Limb (tissue), 2 donors: ENCODE measurements around the gene MFSD2A.
A peak's percentile ranks its signal among the peaks of the same experiment; 100 is the strongest.
"Not testable (repeated sequence)": the region's sequence is repeated elsewhere in the genome, so short reads cannot be mapped to it uniquely, and the experiment has no call there.

ENCODE experiments used
- DNase-seq, 2 donors: peaks; one replicate each; pipeline ENCODE4 v3.0.0-alpha.2; 2016; ENCODE audit errors: extremely low spot score in 2 of 2

Gene MFSD2A

DNA sequence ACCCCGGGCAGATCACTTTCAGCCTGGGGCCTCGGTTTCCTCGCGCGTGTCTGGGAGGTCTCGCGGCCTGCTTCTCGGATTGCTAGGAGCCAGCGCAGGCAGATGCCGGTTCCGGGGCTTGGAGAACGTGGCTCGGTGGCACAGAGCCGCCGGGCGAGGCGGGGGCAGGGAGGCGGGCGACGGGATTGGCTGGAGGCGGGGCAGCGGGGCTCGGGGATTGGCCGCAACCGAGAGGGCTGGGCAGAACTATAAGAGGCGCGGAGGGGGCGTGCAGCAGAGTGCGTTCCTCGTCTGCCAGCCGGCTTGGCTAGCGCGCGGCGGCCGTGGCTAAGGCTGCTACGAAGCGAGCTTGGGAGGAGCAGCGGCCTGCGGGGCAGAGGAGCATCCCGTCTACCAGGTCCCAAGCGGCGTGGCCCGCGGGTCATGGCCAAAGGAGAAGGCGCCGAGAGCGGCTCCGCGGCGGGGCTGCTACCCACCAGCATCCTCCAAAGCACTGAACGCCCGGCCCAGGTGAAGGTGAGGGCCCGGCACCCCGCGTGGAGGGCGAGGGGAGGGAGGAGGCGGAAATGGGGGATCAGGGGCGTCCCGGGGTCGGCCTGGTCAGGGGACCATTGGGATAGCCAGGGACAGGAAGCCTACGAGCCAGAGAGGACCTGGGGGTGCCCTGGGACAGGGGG, at the start of gene MFSD2A:
TSS of gene MFSD2A (plus strand) at position 276 of the 677 bp plus-strand sequence. CDS start at position 424, 148 bp downstream.
- DNase-seq, result peak; percentile 76 to 93

DNA sequence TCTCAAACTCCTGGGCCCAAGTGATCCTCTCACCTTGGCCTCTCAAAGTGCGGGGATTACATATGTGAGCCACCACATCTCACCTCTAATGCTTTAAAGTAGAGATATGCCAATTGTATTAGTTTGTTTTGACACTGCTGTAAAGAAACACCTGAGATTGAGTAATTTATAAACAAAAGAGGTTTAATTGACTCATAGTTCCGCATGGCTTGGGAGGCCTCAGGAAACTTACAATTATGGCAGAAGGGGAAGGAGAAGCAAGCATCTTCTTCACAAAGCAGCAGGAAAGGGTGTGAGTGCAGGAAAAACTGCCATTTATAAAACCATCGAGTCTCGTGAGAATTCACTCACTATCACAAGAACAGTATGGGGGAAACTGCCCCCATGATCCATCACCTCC, 49.8 kb upstream of the MFSD2A start:
- DNase-seq, result no peak

DNA sequence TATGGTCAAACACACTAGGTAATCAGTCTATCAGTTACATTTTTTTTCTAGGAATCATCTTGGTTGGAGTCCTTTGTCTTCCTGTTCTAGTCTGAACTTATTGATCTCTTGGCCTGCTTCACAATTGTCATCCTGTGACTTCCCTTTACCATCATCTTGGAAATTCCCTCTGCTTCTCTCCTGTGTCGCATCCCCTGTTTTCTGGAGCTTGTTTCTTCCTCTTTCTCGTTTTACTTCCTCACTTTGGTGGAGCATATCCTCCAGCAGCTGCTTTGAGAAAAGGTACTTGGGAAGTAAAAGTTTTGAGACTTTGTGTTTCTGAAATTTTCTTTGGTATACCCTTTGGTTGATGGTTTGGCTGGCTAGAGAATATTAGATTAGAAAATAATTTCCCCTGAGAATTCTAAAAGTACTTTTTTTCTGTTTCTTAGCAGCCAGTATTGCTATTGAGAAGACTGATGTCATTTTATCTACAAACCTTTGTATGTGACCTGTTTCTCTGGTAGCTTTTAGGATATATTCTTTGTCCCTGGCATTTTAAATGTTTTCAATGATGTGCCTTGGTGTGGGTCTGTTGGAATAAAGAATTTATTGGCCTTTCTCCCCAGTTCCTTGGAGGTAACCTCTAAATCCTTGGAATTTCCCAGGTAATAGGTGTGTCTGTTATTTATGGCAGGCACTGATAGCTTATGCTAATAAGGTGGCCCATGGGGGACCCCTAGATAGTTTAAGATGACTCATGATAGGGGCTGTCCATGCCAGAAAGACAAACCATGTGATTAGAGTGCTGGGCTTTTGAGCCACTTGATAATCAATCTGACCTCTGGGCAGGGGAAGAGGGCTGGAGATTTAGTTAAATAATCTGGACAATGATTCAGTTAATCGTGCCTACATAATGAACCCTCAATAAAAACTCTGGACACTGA, 47.2 kb upstream of the MFSD2A start:
- DNase-seq, result no peak

GRCh38 chr1:39908534-39908933, 46.4 kb upstream of the MFSD2A start:
- DNase-seq, result no peak

DNA sequence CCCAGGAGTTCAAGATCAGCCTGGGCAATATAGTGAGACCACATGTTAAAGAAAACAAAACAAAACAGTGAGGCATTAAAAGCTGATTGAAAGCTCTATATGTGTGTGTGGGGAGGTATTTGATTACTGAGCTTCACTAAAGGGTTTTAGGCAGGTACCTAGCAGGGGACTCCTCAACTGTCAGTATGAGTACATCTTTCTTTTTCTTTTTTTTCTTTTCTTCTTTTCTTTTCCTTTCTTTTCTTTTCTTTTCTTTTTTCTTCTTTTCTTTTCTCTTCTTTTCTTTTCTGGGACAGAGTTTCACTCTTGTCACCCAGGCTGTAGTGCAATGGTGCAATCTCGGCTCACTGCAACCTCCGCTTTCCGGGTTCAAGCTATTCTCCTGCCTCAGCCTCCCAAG, 44.7 kb upstream of the MFSD2A start:
- no peak for DNase-seq

- DNase-seq, result not testable (repeated sequence)
Observed at GRCh38 chr1:39913136-39913535, 41.8 kb upstream of the MFSD2A start.

GRCh38 chr1:39915499-39916129, 39.3 kb upstream of the MFSD2A start:
- no peak for DNase-seq

- no peak for DNase-seq
Observed at GRCh38 chr1:39917825-39918224, 37.1 kb upstream of the MFSD2A start.

- DNase-seq, result no peak
Observed at GRCh38 chr1:39919545-39919944, 35.4 kb upstream of the MFSD2A start.

DNA sequence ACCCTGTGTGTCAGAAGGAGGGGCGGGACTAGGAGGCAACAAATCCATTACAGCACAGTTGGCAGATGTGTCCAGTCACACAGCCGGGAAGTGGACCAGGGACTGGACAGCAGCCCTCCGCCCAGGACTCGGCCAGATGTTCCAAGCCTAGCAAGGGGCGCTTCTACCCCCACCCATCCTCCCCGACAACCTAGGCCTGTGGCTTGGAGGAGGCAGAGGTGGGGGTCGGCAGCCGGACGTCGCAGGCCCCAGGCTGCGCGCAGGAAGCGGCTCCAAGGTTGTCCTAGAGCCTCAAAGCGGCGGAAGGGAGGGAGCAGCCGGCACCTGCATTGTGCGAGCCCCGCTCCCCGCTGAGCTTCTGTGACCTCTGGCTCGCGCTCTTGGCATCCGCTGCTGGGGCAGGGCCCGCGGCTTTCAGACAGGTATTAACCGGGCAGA, 32.7 kb upstream of the MFSD2A start:
- DNase-seq, result no peak

DNA sequence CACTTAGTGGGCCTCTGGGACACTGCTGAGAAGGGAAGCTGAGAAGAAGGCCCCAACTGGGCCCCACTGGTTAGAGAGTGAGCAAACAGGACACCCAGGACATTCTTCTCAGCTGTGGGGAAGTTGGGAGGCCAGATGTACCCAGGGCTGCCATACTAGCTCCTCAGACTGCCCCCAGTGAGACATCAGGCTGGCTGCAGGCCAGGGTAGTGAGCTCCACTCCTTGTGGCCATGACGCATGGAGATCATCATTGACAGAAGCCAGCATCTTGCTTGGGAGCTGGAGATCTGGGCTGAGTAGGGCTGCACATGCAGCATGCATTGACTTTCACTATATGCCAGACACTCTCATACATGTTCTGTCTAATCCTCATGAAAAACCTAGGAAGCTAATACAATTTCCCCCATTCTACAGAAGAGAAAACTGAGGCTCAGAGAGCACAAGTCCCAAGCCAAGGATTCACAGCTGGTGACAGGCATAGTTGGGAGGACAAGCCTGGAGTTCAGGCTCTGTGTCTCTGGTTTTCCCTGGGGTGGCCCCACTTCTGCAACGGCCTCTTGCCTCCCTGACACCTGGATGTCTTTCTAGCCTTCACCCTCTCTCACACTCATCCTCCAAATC, 29.1 kb upstream of the MFSD2A start:
- DNase-seq, result no peak

- no peak for DNase-seq
Observed at GRCh38 chr1:39926343-39926793, 28.6 kb upstream of the MFSD2A start.

DNA sequence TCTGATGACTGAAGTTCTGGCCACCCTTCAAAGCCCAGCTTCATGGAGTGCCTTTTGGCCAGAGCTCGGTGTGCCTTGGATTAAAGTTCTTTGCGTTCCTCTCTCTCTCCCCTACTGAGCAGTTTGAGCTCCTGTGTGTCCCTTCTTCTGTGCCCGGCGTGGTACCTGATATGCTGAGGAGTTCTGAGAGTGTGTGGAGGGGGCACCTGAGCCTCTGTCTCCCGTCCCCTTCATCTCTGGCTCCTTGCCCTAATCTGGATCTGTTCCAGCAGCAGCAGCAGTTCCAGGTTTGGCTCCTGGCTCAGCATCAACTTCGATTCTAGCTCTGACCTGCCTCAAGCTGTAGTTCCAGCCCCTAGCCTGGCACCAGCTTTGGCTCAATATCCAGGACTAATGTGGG, 28.1 kb upstream of the MFSD2A start:
- no peak for DNase-seq

DNA sequence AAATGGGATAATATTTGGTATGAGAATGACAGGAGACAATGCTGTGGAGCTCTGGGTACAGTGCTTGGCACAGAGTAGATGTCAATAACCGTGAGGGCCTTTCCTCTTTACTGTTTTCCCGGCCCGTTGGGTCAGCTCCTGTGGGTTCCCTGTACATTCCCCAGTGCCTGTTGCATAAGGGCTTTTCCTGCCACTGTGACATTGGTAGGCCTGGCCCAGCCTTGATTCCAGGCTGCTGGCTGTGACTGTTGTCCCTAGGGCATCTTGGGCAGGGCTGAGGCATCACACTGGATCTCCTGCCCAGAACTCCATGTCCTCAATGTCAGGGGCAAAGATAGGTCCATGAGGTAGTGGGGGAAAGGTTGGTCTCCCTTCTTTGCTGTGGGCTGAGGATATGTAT, 27.4 kb upstream of the MFSD2A start:
- DNase-seq, result no peak

GRCh38 chr1:39928809-39929587, 25.9 kb upstream of the MFSD2A start:
- no peak for DNase-seq

DNA sequence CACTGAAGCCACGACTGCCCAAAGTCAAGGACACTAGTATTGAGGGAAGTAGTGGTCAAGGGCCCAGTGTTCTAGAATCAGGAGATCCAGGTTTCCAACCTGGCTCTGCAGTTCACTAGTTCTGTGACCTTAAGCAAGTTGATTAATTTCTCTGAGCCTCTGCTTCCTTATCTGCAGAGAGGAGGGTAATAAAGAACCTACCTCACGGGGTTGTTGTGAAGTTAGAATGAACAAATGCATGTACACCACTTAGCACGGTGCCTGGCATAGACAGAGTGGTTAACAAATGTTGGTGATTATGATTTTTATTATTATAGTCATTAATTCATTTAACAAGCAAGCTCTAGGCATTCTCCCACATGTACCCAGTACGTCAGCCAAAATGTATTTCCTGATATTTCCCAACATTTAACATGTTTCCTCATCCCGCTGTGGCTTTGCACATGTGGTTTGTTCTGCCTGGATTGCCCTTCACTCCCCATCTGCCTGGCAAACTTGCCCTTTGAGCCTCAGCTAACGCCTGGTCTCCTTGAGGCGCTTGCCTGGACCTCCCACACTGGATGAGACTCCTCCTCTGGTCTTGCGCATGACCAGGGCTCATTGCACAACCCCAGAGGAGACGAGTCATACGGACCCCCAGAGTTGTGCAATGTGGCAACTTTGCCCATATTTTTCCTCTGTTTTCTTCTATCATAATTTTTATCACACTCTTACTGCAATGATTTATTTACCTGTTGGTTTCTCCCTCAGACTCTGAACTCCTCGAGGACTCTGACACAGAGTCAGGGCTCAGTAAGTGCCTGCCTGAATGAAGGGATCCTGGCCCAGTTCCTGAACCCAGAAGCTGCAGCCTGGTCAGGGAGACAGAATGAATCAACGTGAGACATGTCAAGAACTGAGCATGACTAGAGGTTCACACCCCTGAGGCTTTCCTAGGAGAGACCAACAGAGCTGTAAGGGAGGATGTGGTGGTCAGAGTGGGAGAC, 20.7 kb upstream of the MFSD2A start:
- no peak for DNase-seq

DNA sequence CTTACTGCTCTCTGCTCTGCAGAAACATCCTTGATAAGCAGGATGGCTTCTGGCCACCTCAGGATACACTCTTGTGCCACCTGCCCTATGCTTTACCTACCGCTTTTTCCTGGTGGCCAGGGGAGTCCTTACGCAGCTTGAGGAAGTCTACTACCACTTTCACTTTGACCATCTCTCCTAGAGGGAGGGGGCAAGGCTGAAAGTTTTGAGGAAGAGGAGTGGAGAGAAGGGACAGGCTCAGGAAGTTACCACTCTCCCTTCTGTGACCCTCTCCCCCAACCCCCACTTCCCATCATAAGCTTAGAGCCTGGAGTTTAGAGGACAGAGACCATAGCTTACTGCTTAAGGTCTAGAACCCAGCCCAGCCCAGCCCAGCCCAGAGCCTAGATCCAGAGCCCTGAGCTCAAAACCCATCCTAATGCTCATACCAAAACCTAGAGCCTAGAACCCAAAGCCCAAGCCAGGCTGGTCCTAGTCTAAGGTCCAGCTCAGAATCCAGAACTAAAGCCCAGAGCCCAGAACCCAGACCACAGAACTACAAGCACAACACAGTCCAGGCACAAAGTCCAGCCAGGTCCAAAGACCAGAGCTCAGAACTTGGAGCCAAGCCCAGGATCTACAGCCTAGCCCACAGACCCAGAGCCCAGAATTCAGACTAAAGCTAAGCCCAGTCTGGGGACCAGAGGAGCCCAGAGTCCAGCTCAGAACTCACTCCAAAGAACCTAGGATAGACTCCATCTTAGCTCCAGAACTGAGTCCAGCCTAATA, 18.0 kb upstream of the MFSD2A start:
- no peak for DNase-seq

DNA sequence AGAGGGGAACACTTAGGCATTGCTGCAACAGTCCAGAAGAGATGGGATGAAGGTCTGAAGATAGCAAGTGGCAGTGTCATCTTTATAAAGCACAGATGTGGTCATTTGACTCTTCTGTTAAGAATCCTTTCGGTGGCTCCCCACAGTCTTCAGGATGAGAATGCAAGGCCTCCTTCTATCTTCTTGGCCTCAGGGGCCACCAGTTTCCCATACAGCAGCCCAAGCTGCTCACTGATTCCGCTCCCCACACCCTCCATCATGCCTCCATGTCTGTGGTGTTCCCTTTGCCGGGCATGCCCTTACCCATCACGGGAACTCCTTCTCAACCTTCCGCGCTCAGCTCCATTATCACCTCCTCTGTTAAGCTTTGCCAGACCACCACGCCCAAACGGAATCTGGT, 16.1 kb upstream of the MFSD2A start:
- DNase-seq, result no peak

- no peak for DNase-seq
Observed at GRCh38 chr1:39940253-39940652, 14.7 kb upstream of the MFSD2A start.
